Stimulated activated CD4-positive, alpha-beta T cell treated with anti-CD3 and anti-CD28 coated beads, Interleukin-15, amount 100 ng/mL, for 1 hour (primary cell): ENCODE measurements around the gene ATP1A3.
"Not testable (repeated sequence)": the region's sequence is repeated elsewhere in the genome, so short reads cannot be mapped to it uniquely, and the experiment has no call there.

ENCODE experiments used
- DNase-seq, 2 donors: peaks; one replicate each; pipeline ENCODE4 v3.0.0-alpha.2; 2020; ENCODE audit warnings: low read depth in 1 of 2, low spot score in 1 of 2

ATP1A3 gene

GRCh38 chr19:42012747-42013146 is 18.7 kb upstream of the ATP1A3 start:
- not testable (repeated sequence) for DNase-seq

GRCh38 chr19:42010245-42011126 is 16.5 kb upstream of the ATP1A3 start:
- DNase-seq = no peak

- DNase-seq = no peak
Measured at GRCh38 chr19:42006569-42006968, 12.5 kb upstream of the ATP1A3 start.

GRCh38 chr19:42005504-42005903 is 11.5 kb upstream of the ATP1A3 start:
- DNase-seq = no peak

GRCh38 chr19:42003506-42004294 is 9.7 kb upstream of the ATP1A3 start:
- DNase-seq = no peak

GRCh38 chr19:41999878-42000208 is 5.8 kb upstream of the ATP1A3 start:
- no peak for DNase-seq

- no peak for DNase-seq
Measured at GRCh38 chr19:41999071-41999877, 5.2 kb upstream of the ATP1A3 start.

- DNase-seq = no peak
Measured at GRCh38 chr19:41998246-41999020, 4.4 kb upstream of the ATP1A3 start.

GRCh38 chr19:41997851-41998229 is 3.8 kb upstream of the ATP1A3 start:
- DNase-seq = no peak

- DNase-seq = no peak
Measured at GRCh38 chr19:41997121-41997850, 3.3 kb upstream of the ATP1A3 start.

GRCh38 chr19:41995959-41996797 is 2.1 kb upstream of the ATP1A3 start:
- no peak for DNase-seq

- DNase-seq = no peak
Measured at GRCh38 chr19:41994994-41995958, 1.2 kb upstream of the ATP1A3 start.

- DNase-seq = no peak
Measured at GRCh38 chr19:41994521-41994971, 516 bp upstream of the ATP1A3 start.

- not testable (repeated sequence) for DNase-seq
Measured at GRCh38 chr19:41991925-41992569, 2.0 kb downstream of the ATP1A3 start.

- DNase-seq = no peak
Measured at GRCh38 chr19:41991025-41991424, 3.0 kb downstream of the ATP1A3 start.

- DNase-seq = no peak
Measured at GRCh38 chr19:41990615-41991014, 3.4 kb downstream of the ATP1A3 start.

GRCh38 chr19:41990028-41990427 is 4.0 kb downstream of the ATP1A3 start:
- no peak for DNase-seq
